GM23338 (cell line): ENCODE measurements around the gene GDPD4. TPM values are rescaled to one million over a fixed set of nuclear protein-coding genes. Genes with fewer than 3 reads are reported as not detected.

Source experiments
- ATAC-seq: fragments of 200-7000 bp; cut with Tn5 transposase; 3 replicates; pipeline ENCODE4 v1.9.1; 2020
- DNase-seq: peaks from one replicate; pipeline ENCODE4 v3.0.0-alpha.2; 2015; ENCODE audit warnings: low spot score
- H2AFZ ChIP-seq: fragments of 200-600 bp; sonication (generic); 2 replicates; pipeline ENCODE4 v1.8.0; 2016; ENCODE audit warnings: antibody characterized with exemption, mild to moderate bottlenecking, moderate library complexity
- H3F3A ChIP-seq: fragments of 200-600 bp; sonication (generic); replicated peaks from 2 replicates; pipeline ENCODE4 v1.8.0; 2017; ENCODE audit warnings: antibody characterized with exemption, mixed run types, low read depth
- H3K27ac ChIP-seq: fragments of 200-600 bp; sonication (generic); 2 replicates; pipeline ENCODE4 v1.6.1; 2016; ENCODE audit warnings: low read depth
- H3K27me3 ChIP-seq: fragments of 200-600 bp; sonication (generic); 2 replicates; pipeline ENCODE4 v1.8.0; 2016; ENCODE audit warnings: mild to moderate bottlenecking, mixed run types, moderate library complexity; ENCODE audit not compliant: insufficient read depth
- H3K36me3 ChIP-seq: fragments of 200-600 bp; sonication (generic); 2 replicates; pipeline ENCODE4 v1.8.0; 2016; ENCODE audit warnings: mild to moderate bottlenecking; ENCODE audit not compliant: insufficient read depth
- H3K4me1 ChIP-seq: fragments of 200-600 bp; sonication (generic); 2 replicates; pipeline ENCODE4 v1.8.0; 2016; ENCODE audit warnings: mild to moderate bottlenecking, moderate library complexity; ENCODE audit not compliant: insufficient read depth
- H3K4me2 ChIP-seq: fragments of 200-600 bp; sonication (generic); 2 replicates; pipeline ENCODE4 v1.7.1; 2017; ENCODE audit warnings: mixed run types
- H3K4me3 ChIP-seq: fragments of 200-600 bp; sonication (generic); 2 replicates; pipeline ENCODE4 v1.6.1; 2016; ENCODE audit warnings: mixed run types
- H3K79me2 ChIP-seq: fragments of 200-600 bp; sonication (generic); replicated peaks from 2 replicates; pipeline ENCODE4 v1.8.0; 2017; ENCODE audit warnings: mild to moderate bottlenecking; ENCODE audit not compliant: insufficient read depth
- H3K9me2 ChIP-seq: fragments of 200-600 bp; sonication (generic); 2 replicates; pipeline ENCODE4 v1.8.0; 2017; ENCODE audit not compliant: insufficient read depth
- H4K20me1 ChIP-seq: fragments of 200-600 bp; sonication (generic); replicated peaks from 2 replicates; pipeline ENCODE4 v1.8.0; 2017; ENCODE audit warnings: mild to moderate bottlenecking; ENCODE audit not compliant: insufficient read depth
- H3K27ac Mint-ChIP-seq: 2 replicates; pipeline ENCODE4 v1.8.0; 2020; ENCODE audit warnings: inconsistent platforms, mild to moderate bottlenecking, moderate library complexity, mixed read lengths
- H3K27me3 Mint-ChIP-seq: 3 replicates; pipeline ENCODE4 v1.8.0; 2022; ENCODE audit warnings: low read depth, mild to moderate bottlenecking, moderate library complexity, mixed read lengths, inconsistent platforms; ENCODE audit not compliant: insufficient read depth, poor library complexity
- H3K36me3 Mint-ChIP-seq: 3 replicates; pipeline ENCODE4 v1.8.0; 2021; ENCODE audit warnings: low read depth, mild to moderate bottlenecking, inconsistent platforms, moderate library complexity, mixed read lengths
- H3K4me1 Mint-ChIP-seq: 3 replicates; pipeline ENCODE4 v1.8.0; 2020; ENCODE audit warnings: mild to moderate bottlenecking, inconsistent platforms, mixed read lengths
- H3K4me3 Mint-ChIP-seq: 3 replicates; pipeline ENCODE4 v1.8.0; 2021; ENCODE audit warnings: moderate library complexity, mild to moderate bottlenecking, inconsistent platforms, mixed read lengths
- H3K9me3 Mint-ChIP-seq: 3 replicates; pipeline ENCODE4 v1.8.0; 2020; ENCODE audit warnings: moderate library complexity, mild to moderate bottlenecking, inconsistent platforms, mixed read lengths
- EZH2 ChIP-seq: fragments of 200-600 bp; sonication (generic); IDR thresholded peaks from one replicate; pipeline ENCODE4 v1.8.0; 2017; ENCODE audit warnings: antibody characterized with exemption, mild to moderate bottlenecking, low read depth; ENCODE audit not compliant: unreplicated experiment
- NANOG ChIP-seq: IDR thresholded peaks from 2 replicates; pipeline ENCODE4 v1.6.1; 2016; ENCODE audit warnings: antibody characterized with exemption, borderline replicate concordance
- ZNF114 ChIP-seq: fragments of 250-450 bp; sonication (Bioruptor Pico); IDR thresholded peaks from 2 replicates; pipeline ENCODE4 v1.5.0; 2020; ENCODE audit warnings: mild to moderate bottlenecking, moderate library complexity
- ZNF331 ChIP-seq: fragments of 250-450 bp; sonication (Bioruptor Pico); IDR thresholded peaks from 2 replicates; pipeline ENCODE4 v1.5.0; 2020; ENCODE audit warnings: low read depth, mild to moderate bottlenecking, moderate library complexity
- polyA plus RNA-seq: library from polyadenylated mRNA; unstranded; fragments of >200 nt; fragmentation: Nextera tagmentation; extraction: Ambion mirVana; gene quantifications from 2 replicates; pipeline ENCODE4 v1.2.1, GENCODE V29; 2016
- total RNA-seq: library from RNA; depleted of rRNA; stranded (reverse); fragments of >200 nt; shearing (Covaris generic); gene quantifications from 2 replicates; pipeline ENCODE4 v1.2.3, GENCODE V29; 2014
- TF ChIP-seq, protein P1 (sequence below), 2 experiments: fragments of 200-600 bp in 1 of 2; sonication (generic) in 1 of 2; conservative IDR thresholded peaks; 2 replicates each; pipeline versions ENCODE4 v1.5.1 to v1.6.1; 2016 to 2017; ENCODE audit warnings: antibody characterized with exemption in 2 of 2, low read depth in 2 of 2, mild to moderate bottlenecking in 2 of 2, moderate library complexity in 1 of 2
- TF ChIP-seq, protein P2 (sequence below): fragments of 250-450 bp; sonication (Bioruptor Pico); IDR thresholded peaks from 2 replicates; pipeline ENCODE4 v1.5.0; 2020; ENCODE audit warnings: mild to moderate bottlenecking, moderate library complexity

GDPD4 gene
- total and polyA plus RNA-seq, 2 experiments from 2014 or later = not detected

DNA sequence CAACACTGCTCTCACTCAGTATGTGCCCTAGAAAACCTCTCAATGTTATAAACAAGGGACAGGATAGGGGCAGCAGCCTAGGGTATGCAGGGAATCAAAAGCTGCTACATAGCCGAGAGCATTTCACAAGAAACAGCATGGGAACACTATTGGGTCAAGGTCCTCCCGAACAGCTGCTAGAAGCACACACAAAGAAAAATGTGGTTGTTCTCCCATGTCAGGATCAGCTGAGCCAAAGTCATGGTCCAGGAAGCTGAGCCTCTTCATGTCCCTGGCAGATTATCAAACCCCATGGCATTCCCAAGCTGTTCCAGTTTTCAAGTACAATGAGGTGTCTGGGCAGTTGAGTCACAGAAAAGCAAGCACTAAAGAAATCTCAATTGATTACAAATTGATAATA is 21.0 kb upstream of the GDPD4 start:
- H3K9me3 Mint-ChIP-seq = no peaks in the 10 kb centered on the region
- no peak overlapping the region for H3K4me2 ChIP-seq
- peaks cover 37% of the 10 kb centered on the region for H3K36me3 ChIP-seq
- H3K4me1 ChIP-seq = no peaks in the 10 kb centered on the region
- no peaks in the 10 kb centered on the region for H3F3A ChIP-seq
- H3K27me3 ChIP-seq = no peaks in the 10 kb centered on the region
- H3K79me2 ChIP-seq = peaks cover 5% of the 10 kb centered on the region; the same call in 1 of the 2 replicates
- peaks cover 8% of the 10 kb centered on the region for H3K27me3 Mint-ChIP-seq
- no peak overlapping the region for H3K27ac ChIP-seq
- no peak overlapping the region for H2AFZ ChIP-seq
- ATAC-seq (no peak), DNase-seq (no peak)
- H3K4me1 Mint-ChIP-seq = no peaks in the 10 kb centered on the region
- H3K36me3 Mint-ChIP-seq = peaks cover 28% of the 10 kb centered on the region
- H3K4me3 ChIP-seq = no peak overlapping the region
- no peak overlapping the region for H3K4me3 Mint-ChIP-seq
- TF ChIP-seq EZH2 (no peak), NANOG (no peak), ZNF331 (CRISPR knock-in tag) (no peak)
- TF ChIP-seq, protein P1, sequence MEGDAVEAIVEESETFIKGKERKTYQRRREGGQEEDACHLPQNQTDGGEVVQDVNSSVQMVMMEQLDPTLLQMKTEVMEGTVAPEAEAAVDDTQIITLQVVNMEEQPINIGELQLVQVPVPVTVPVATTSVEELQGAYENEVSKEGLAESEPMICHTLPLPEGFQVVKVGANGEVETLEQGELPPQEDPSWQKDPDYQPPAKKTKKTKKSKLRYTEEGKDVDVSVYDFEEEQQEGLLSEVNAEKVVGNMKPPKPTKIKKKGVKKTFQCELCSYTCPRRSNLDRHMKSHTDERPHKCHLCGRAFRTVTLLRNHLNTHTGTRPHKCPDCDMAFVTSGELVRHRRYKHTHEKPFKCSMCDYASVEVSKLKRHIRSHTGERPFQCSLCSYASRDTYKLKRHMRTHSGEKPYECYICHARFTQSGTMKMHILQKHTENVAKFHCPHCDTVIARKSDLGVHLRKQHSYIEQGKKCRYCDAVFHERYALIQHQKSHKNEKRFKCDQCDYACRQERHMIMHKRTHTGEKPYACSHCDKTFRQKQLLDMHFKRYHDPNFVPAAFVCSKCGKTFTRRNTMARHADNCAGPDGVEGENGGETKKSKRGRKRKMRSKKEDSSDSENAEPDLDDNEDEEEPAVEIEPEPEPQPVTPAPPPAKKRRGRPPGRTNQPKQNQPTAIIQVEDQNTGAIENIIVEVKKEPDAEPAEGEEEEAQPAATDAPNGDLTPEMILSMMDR (conservative IDR thresholded peaks at IDR 0.05; ENCODE audit: low read depth in 2 of 2) = no peak
- peaks cover 6% of the 10 kb centered on the region; the same call in 1 of the 2 replicates for H4K20me1 ChIP-seq
- H3K27ac Mint-ChIP-seq = no peak overlapping the region
- H3K9me2 ChIP-seq = peaks cover 9% of the 10 kb centered on the region; the same call in 1 of the 2 replicates

DNA sequence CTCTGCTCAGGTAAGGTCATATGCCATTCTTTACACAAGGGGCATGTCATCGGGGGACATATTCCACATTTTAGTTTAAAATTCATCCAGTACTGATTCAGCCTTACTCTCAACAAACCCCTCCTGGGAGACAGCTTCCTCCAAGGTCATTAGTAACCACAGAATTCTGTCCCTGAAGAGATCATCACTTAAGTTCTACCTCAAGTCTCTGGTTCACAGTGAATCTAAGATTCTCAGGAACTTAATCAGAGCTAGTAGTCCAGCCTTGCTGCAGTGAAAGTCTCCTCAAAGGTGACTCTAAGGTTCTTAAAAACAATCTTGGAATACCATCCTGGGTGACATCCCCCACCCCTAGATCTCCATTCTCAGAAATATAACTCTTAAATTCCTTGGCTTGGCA is 18.9 kb upstream of the GDPD4 start:
- DNase-seq (no peak), ATAC-seq (no peak)
- TF ChIP-seq ZNF114 (CRISPR knock-in tag) = no peak
- no peak overlapping the region for H3K4me2 ChIP-seq
- Mint-ChIP-seq H3K4me3 (no peak overlapping the region), H3K9me3 (no peaks in the 10 kb centered on the region), H3K27me3 (peaks cover 10% of the 10 kb centered on the region), H3K36me3 (peaks cover 17% of the 10 kb centered on the region), H3K27ac (no peak overlapping the region), H3K4me1 (no peaks in the 10 kb centered on the region)
- no peak overlapping the region for H2AFZ ChIP-seq
- H3K36me3 ChIP-seq = peaks cover 23% of the 10 kb centered on the region
- H3F3A ChIP-seq = no peaks in the 10 kb centered on the region
- H3K27me3 ChIP-seq = no peaks in the 10 kb centered on the region
- no peak overlapping the region for H3K27ac ChIP-seq
- no peak overlapping the region for H3K4me3 ChIP-seq
- H3K79me2 ChIP-seq = no peaks in the 10 kb centered on the region
- no peaks in the 10 kb centered on the region for H3K4me1 ChIP-seq
- peaks cover 9% of the 10 kb centered on the region; the same call in 1 of the 2 replicates for H3K9me2 ChIP-seq
- H4K20me1 ChIP-seq = no peaks in the 10 kb centered on the region; the same call in 1 of the 2 replicates

DNA sequence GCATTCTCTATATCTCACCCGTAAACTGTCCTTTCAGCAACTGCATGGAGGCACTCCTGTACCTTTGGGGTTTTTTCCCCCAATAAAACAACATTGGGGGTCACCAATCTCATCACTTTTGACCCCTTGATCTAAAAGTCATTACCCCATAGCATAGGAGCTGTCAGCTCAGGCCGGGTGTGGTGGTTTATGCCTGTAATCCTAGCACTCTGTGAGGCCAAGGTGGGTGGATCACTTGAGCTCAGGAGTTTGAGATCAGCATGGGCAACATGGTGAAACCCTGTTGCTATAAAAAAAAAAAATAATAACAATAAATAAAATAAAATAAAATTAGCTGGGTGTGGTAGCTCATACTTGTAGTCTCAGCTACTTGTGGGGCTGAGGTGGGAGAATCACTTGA is 17.1 kb upstream of the GDPD4 start:
- Histone ChIP-seq H3K27ac (no peak overlapping the region), H3K36me3 (peaks cover 16% of the 10 kb centered on the region), H3K4me2 (no peak overlapping the region), H4K20me1 (no peaks in the 10 kb centered on the region), H3K79me2 (no peaks in the 10 kb centered on the region), H3F3A (no peaks in the 10 kb centered on the region), H2AFZ (no peak overlapping the region), H3K4me1 (no peaks in the 10 kb centered on the region), H3K9me2 (peaks cover 9% of the 10 kb centered on the region; the same call in 1 of the 2 replicates), H3K4me3 (no peak overlapping the region), H3K27me3 (no peaks in the 10 kb centered on the region)
- Mint-ChIP-seq H3K9me3 (no peaks in the 10 kb centered on the region), H3K4me1 (no peaks in the 10 kb centered on the region), H3K27ac (no peak overlapping the region), H3K36me3 (peaks cover 13% of the 10 kb centered on the region), H3K4me3 (no peak overlapping the region), H3K27me3 (peaks cover 10% of the 10 kb centered on the region)
- ATAC-seq (no peak), DNase-seq (no peak)
- TF ChIP-seq, protein P2, sequence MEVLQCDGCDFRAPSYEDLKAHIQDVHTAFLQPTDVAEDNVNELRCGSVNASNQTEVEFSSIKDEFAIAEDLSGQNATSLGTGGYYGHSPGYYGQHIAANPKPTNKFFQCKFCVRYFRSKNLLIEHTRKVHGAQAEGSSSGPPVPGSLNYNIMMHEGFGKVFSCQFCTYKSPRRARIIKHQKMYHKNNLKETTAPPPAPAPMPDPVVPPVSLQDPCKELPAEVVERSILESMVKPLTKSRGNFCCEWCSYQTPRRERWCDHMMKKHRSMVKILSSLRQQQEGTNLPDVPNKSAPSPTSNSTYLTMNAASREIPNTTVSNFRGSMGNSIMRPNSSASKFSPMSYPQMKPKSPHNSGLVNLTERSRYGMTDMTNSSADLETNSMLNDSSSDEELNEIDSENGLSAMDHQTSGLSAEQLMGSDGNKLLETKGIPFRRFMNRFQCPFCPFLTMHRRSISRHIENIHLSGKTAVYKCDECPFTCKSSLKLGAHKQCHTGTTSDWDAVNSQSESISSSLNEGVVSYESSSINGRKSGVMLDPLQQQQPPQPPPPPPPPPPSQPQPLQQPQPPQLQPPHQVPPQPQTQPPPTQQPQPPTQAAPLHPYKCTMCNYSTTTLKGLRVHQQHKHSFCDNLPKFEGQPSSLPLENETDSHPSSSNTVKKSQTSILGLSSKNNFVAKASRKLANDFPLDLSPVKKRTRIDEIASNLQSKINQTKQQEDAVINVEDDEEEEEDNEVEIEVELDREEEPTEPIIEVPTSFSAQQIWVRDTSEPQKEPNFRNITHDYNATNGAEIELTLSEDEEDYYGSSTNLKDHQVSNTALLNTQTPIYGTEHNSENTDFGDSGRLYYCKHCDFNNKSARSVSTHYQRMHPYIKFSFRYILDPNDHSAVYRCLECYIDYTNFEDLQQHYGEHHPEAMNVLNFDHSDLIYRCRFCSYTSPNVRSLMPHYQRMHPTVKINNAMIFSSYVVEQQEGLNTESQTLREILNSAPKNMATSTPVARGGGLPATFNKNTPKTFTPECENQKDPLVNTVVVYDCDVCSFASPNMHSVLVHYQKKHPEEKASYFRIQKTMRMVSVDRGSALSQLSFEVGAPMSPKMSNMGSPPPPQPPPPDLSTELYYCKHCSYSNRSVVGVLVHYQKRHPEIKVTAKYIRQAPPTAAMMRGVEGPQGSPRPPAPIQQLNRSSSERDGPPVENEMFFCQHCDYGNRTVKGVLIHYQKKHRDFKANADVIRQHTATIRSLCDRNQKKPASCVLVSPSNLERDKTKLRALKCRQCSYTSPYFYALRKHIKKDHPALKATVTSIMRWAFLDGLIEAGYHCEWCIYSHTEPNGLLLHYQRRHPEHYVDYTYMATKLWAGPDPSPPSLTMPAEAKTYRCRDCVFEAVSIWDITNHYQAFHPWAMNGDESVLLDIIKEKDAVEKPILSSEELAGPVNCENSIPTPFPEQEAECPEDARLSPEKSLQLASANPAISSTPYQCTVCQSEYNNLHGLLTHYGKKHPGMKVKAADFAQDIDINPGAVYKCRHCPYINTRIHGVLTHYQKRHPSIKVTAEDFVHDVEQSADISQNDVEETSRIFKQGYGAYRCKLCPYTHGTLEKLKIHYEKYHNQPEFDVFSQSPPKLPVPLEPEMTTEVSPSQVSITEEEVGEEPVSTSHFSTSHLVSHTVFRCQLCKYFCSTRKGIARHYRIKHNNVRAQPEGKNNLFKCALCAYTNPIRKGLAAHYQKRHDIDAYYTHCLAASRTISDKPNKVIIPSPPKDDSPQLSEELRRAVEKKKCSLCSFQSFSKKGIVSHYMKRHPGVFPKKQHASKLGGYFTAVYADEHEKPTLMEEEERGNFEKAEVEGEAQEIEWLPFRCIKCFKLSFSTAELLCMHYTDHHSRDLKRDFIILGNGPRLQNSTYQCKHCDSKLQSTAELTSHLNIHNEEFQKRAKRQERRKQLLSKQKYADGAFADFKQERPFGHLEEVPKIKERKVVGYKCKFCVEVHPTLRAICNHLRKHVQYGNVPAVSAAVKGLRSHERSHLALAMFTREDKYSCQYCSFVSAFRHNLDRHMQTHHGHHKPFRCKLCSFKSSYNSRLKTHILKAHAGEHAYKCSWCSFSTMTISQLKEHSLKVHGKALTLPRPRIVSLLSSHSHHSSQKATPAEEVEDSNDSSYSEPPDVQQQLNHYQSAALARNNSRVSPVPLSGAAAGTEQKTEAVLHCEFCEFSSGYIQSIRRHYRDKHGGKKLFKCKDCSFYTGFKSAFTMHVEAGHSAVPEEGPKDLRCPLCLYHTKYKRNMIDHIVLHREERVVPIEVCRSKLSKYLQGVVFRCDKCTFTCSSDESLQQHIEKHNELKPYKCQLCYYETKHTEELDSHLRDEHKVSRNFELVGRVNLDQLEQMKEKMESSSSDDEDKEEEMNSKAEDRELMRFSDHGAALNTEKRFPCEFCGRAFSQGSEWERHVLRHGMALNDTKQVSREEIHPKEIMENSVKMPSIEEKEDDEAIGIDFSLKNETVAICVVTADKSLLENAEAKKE (CRISPR knock-in tag) = no peak
